ENCODE results near the gene ARAP1.

ARAP1 gene

GRCh38 chr11:72662036-72662435 lies 90.2 kb downstream of the ARAP1 start:
- Histone ChIP-seq H2AFZ (ENCODE audit: low read length) (no peak overlapping the region), H4K20me1 (ENCODE audit: insufficient read depth, low read length) (no peaks in the 10 kb centered on the region), H3K4me1 (ENCODE audit: low read length) (no peaks in the 10 kb centered on the region), H3F3A (ENCODE audit: insufficient read depth, low read length) (no peaks in the 10 kb centered on the region), H3K9ac (ENCODE audit: low read length) (no peak overlapping the region), H3K27me3 (replicated peaks; ENCODE audit: insufficient read depth, low read length) (peaks cover 50% of the 10 kb centered on the region), H3K9me3 (replicated peaks; ENCODE audit: insufficient read depth, low read length) (no peaks in the 10 kb centered on the region), H3K79me2 (ENCODE audit: low read length) (no peaks in the 10 kb centered on the region), H3K4me3 (ENCODE audit: low read length) (no peak overlapping the region), H3K9me2 (replicated peaks; ENCODE audit: insufficient read depth, low read length) (no peaks in the 10 kb centered on the region), H3K36me3 (replicated peaks; ENCODE audit: insufficient read depth, low read length) (no peaks in the 10 kb centered on the region), H3K27ac (ENCODE audit: low read length) (no peak overlapping the region), H3K4me2 (ENCODE audit: low read depth, low read length) (no peak overlapping the region)
- DNase-seq: no peak
- no peak for TF ChIP-seq EZH2phosphoT487 (IDR thresholded peaks at IDR 0.05; ENCODE audit: low read length)
- no peak for TF ChIP-seq CTCF (IDR thresholded peaks at IDR 0.05; ENCODE audit: low read length)
- TF ChIP-seq EZH2 (optimal IDR thresholded peaks at IDR 0.05; ENCODE audit: low read depth, low read length): no peak

GRCh38 chr11:72661486-72661885 lies 90.7 kb downstream of the ARAP1 start:
- Histone ChIP-seq H3F3A (ENCODE audit: insufficient read depth, low read length) (no peaks in the 10 kb centered on the region), H3K79me2 (ENCODE audit: low read length) (no peaks in the 10 kb centered on the region), H3K9ac (ENCODE audit: low read length) (no peak overlapping the region), H4K20me1 (ENCODE audit: insufficient read depth, low read length) (no peaks in the 10 kb centered on the region), H3K27ac (ENCODE audit: low read length) (no peak overlapping the region), H3K9me3 (replicated peaks; ENCODE audit: insufficient read depth, low read length) (no peaks in the 10 kb centered on the region), H3K4me2 (ENCODE audit: low read depth, low read length) (no peak overlapping the region), H3K4me1 (ENCODE audit: low read length) (no peaks in the 10 kb centered on the region), H3K9me2 (replicated peaks; ENCODE audit: insufficient read depth, low read length) (no peaks in the 10 kb centered on the region), H3K4me3 (ENCODE audit: low read length) (no peak overlapping the region), H3K36me3 (replicated peaks; ENCODE audit: insufficient read depth, low read length) (no peaks in the 10 kb centered on the region), H3K27me3 (replicated peaks; ENCODE audit: insufficient read depth, low read length) (peaks cover 50% of the 10 kb centered on the region), H2AFZ (ENCODE audit: low read length) (no peak overlapping the region)
- no peak for DNase-seq
- no peak for TF ChIP-seq CTCF (IDR thresholded peaks at IDR 0.05; ENCODE audit: low read length)

GRCh38 chr11:72658989-72659640 lies 93.1 kb downstream of the ARAP1 start:
- no peaks in the 10 kb centered on the region for H3K79me2 ChIP-seq (ENCODE audit: low read length)
- H3K4me1 ChIP-seq (ENCODE audit: low read length): no peaks in the 10 kb centered on the region
- no peak for DNase-seq
- H3K4me3 ChIP-seq (ENCODE audit: low read length): no peak overlapping the region
- H3K9me2 ChIP-seq (replicated peaks; ENCODE audit: insufficient read depth, low read length): no peaks in the 10 kb centered on the region
- H3K27ac ChIP-seq (ENCODE audit: low read length): no peak overlapping the region
- no peaks in the 10 kb centered on the region for H3K9me3 ChIP-seq (replicated peaks; ENCODE audit: insufficient read depth, low read length)
- no peak overlapping the region for H3K9ac ChIP-seq (ENCODE audit: low read length)
- no peak overlapping the region for H3K4me2 ChIP-seq (ENCODE audit: low read depth, low read length)
- H3K36me3 ChIP-seq (replicated peaks; ENCODE audit: insufficient read depth, low read length): no peaks in the 10 kb centered on the region
- H3F3A ChIP-seq (ENCODE audit: insufficient read depth, low read length): no peaks in the 10 kb centered on the region
- peaks cover 45% of the 10 kb centered on the region for H3K27me3 ChIP-seq (replicated peaks; ENCODE audit: insufficient read depth, low read length)
- no peaks in the 10 kb centered on the region for H4K20me1 ChIP-seq (ENCODE audit: insufficient read depth, low read length)
- no peak overlapping the region for H2AFZ ChIP-seq (ENCODE audit: low read length)
- TF ChIP-seq EZH2phosphoT487 (IDR thresholded peaks at IDR 0.05; ENCODE audit: low read length) (no peak), EZH2 (optimal IDR thresholded peaks at IDR 0.05; ENCODE audit: low read depth, low read length) (no peak), CTCF (IDR thresholded peaks at IDR 0.05; ENCODE audit: low read length) (no peak)
